Measurements from ENCODE around the gene SPPL2B.
"Not testable (repeated sequence)": the region's sequence is repeated elsewhere in the genome, so short reads cannot be mapped to it uniquely, and the experiment has no call there.

SPPL2B gene

GRCh38 chr19:2385053-2385721 is 56.7 kb downstream of the SPPL2B start:
- DNase-seq: peak; percentile 91

GRCh38 chr19:2387367-2388288 is 59.1 kb downstream of the SPPL2B start:
- DNase-seq: peak; percentile 83

- DNase-seq: no peak
Observed at GRCh38 chr19:2389594-2389993, 61.1 kb downstream of the SPPL2B start.

GRCh38 chr19:2391118-2391725 is 62.7 kb downstream of the SPPL2B start:
- peak; percentile 68 for DNase-seq

- no peak for DNase-seq
Observed at GRCh38 chr19:2392366-2392765, 63.9 kb downstream of the SPPL2B start.

GRCh38 chr19:2392899-2393298 is 64.4 kb downstream of the SPPL2B start:
- DNase-seq: peak; percentile 43

- DNase-seq: no peak
Observed at GRCh38 chr19:2394054-2394441, 65.6 kb downstream of the SPPL2B start.

GRCh38 chr19:2394442-2395292 is 66.2 kb downstream of the SPPL2B start:
- DNase-seq: no peak

GRCh38 chr19:2395293-2395829 is 66.9 kb downstream of the SPPL2B start:
- DNase-seq: not testable (repeated sequence)

- DNase-seq: not testable (repeated sequence)
Observed at GRCh38 chr19:2397173-2397572, 68.7 kb downstream of the SPPL2B start.

GRCh38 chr19:2398735-2399305 is 70.3 kb downstream of the SPPL2B start:
- DNase-seq: no peak

GRCh38 chr19:2399582-2399981 is 71.1 kb downstream of the SPPL2B start:
- DNase-seq: no peak
